ENCODE results near the gene TUBA3D.
"Not testable (repeated sequence)": the region's sequence is repeated elsewhere in the genome, so short reads cannot be mapped to it uniquely, and the experiment has no call there.

- not testable (repeated sequence) for TF ChIP-seq EZH2 (optimal IDR thresholded peaks at IDR 0.05; ENCODE audit: low read depth, low read length); CTCF (IDR thresholded peaks at IDR 0.05; ENCODE audit: low read length); EZH2phosphoT487 (IDR thresholded peaks at IDR 0.05; ENCODE audit: low read length)
Measured at GRCh38 chr2:131480351-131480750, 4.4 kb downstream of the TUBA3D start.

All from MM.1S (cell line).